ENCODE data around the gene PRAMEF20.
"Not testable (repeated sequence)": the region's sequence is repeated elsewhere in the genome, so short reads cannot be mapped to it uniquely, and the experiment has no call there.

- TF ChIP-seq EZH2 (IDR thresholded peaks at IDR 0.05); POLR2AphosphoS5 (IDR thresholded peaks at IDR 0.05; ENCODE audit: borderline replicate concordance, low read depth, low read length); FOXP2 (optimal IDR thresholded peaks at IDR 0.05; ENCODE audit: control extremely low read depth, extremely low read length, insufficient read depth): not testable (repeated sequence)
These were observed 29.9 kb upstream of the PRAMEF20 start for GRCh38 chr1:13380380-13380779.
